Skeletal muscle tissue (tissue), 4 donors: ENCODE results near the gene CEP44. TPM values are rescaled to one million over a fixed set of nuclear protein-coding genes. Genes with fewer than 3 reads are reported as not detected.
A peak's percentile ranks its signal among the peaks of the same experiment; 100 is the strongest.

Experiments
- H3K27ac ChIP-seq: one replicate; pipeline ENCODE4 v1.7.0; 2013; ENCODE audit warnings: mild to moderate bottlenecking, low read depth, low read length, inconsistent platforms
- H3K27me3 ChIP-seq, 3 donors: one replicate each; pipeline ENCODE4 v1.7.0; 2013; ENCODE audit warnings: low read length in 3 of 3; ENCODE audit not compliant: control insufficient read depth in 3 of 3, insufficient read depth in 3 of 3
- H3K36me3 ChIP-seq, 3 donors: one replicate each; pipeline ENCODE4 v1.7.0; 2013; ENCODE audit warnings: low read length in 3 of 3; ENCODE audit not compliant: control insufficient read depth in 3 of 3, insufficient read depth in 3 of 3
- H3K4me1 ChIP-seq, 3 donors: one replicate each; pipeline ENCODE4 v1.7.0; 2013; ENCODE audit warnings: low read length in 3 of 3, mild to moderate bottlenecking in 3 of 3; ENCODE audit not compliant: control insufficient read depth in 3 of 3, insufficient read depth in 3 of 3
- H3K4me3 ChIP-seq, 3 donors: one replicate each; pipeline ENCODE4 v1.7.0; 2013; ENCODE audit warnings: low read length in 3 of 3
- H3K9ac ChIP-seq, 3 donors: one replicate each; pipeline ENCODE4 v1.7.0; 2013; ENCODE audit warnings: low read length in 3 of 3, mild to moderate bottlenecking in 3 of 3, moderate library complexity in 2 of 3, low read depth in 1 of 3
- H3K9me3 ChIP-seq, 3 donors: one replicate each; pipeline ENCODE4 v1.7.0; 2013; ENCODE audit warnings: low read length in 3 of 3; ENCODE audit not compliant: control insufficient read depth in 3 of 3
- total RNA-seq: library from RNA; depleted of rRNA; stranded (reverse); fragments of >200 nt; gene quantifications from one replicate; pipeline ENCODE4 v1.2.3, GENCODE V29; 2014
- donor health status: Osteomylitis.

The CEP44 gene
- total RNA-seq, 1 donor from 2014 or later, result 17.7 TPM

DNA sequence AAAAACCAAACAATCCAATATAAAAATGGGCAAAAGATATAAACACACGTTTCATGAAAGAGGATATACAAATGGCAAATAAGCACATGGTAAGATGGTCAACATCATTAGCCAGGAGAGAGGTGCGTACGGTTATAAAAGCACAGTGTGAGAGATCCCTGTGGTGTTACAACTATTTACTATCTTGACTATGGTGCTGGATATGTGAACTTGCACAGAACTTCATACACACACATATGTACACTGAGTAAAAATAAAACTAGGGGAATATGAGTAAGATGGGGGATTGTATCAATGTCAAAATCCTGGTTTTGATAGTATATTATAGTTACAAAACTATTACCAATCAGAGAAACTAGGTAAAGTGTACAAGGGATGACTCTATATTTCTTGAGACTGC, 8.6 kb upstream of the CEP44 start:
- Histone ChIP-seq H3K27ac (no peak overlapping the region), H3K9me3 (no peaks in the 10 kb centered on the region), H3K27me3 (no peaks in the 10 kb centered on the region), H3K9ac (no peak overlapping the region), H3K36me3 (no peaks in the 10 kb centered on the region), H3K4me3 (no peak overlapping the region), H3K4me1 (no peaks in the 10 kb centered on the region)

- H3K9me3 ChIP-seq, result no peaks in the 10 kb centered on the region
- no peak overlapping the region for H3K27ac ChIP-seq
- no peak overlapping the region for H3K9ac ChIP-seq
- H3K4me1 ChIP-seq, result peaks cover 4 to 11% (median 6%) of the 10 kb centered on the region in 3 donors
- H3K27me3 ChIP-seq, result no peaks in the 10 kb centered on the region
- no peaks in the 10 kb centered on the region for H3K36me3 ChIP-seq
- H3K4me3 ChIP-seq, result no peak overlapping the region
Measured at GRCh38 chr4:174277433-174277832, 6.3 kb upstream of the CEP44 start.

DNA sequence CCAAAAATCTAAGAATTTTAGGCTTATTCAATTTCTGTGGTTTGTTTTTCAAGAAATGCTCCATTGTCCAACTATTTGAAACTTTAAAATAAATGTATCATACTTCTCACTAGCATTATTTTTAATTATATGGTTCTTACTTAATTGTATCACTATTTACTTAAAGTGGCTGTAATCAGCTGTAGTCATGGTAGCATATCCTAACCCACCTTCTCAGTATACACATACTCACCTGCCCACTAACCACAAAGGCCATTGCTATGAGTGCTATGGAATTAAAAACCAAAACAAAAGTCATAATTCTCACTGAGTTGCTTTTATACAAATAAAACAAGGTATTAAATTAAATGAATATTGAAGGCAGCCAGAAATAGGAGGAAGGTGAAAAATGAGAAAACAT, 5.2 kb upstream of the CEP44 start:
- peaks cover 4 to 12% (median 6%) of the 10 kb centered on the region in 3 donors for H3K4me1 ChIP-seq
- no peaks in the 10 kb centered on the region for H3K9me3 ChIP-seq
- H3K27me3 ChIP-seq, result no peaks in the 10 kb centered on the region
- no peaks in the 10 kb centered on the region for H3K36me3 ChIP-seq
- H3K9ac ChIP-seq, result no peak overlapping the region
- no peak overlapping the region for H3K4me3 ChIP-seq
- H3K27ac ChIP-seq, result no peak overlapping the region

DNA sequence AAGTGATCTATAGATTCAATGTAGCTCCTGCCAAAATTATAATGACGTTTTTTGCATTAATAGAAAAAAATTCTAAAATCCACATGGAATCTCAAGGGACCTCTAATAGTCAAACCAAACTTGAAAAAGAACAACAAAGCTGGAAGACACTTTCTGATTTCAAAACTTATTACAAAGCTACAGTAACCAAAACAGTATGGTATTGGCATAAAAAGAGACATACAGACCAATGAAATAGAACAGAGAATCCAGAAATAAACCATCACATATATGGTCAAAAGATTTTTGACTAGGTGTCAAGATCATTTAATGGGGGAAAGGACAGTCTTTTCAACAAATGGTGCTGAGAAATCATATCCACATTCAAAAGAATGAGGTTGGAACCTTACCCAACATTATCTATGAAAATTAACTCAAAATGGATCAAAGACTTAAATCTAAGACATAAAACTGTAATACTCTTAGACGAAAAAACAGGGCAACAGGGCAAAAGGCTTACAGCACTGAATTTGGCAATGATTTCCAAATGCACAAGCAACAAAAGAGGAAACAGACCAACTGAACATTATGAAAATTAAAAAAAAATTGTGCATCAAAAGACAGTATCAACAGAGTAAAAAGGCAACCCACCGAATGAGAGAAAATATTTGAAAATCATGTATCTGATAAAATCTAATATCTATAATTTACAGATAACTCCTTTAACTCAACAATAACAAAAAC, 4.1 kb upstream of the CEP44 start:
- no peak overlapping the region for H3K27ac ChIP-seq
- H3K36me3 ChIP-seq, result no peaks in the 10 kb centered on the region
- no peaks in the 10 kb centered on the region for H3K9me3 ChIP-seq
- H3K4me3 ChIP-seq, result no peak overlapping the region
- no peaks in the 10 kb centered on the region for H3K27me3 ChIP-seq
- H3K4me1 ChIP-seq, result peaks cover 5 to 16% (median 6%) of the 10 kb centered on the region in 3 donors
- H3K9ac ChIP-seq, result no peak overlapping the region

DNA sequence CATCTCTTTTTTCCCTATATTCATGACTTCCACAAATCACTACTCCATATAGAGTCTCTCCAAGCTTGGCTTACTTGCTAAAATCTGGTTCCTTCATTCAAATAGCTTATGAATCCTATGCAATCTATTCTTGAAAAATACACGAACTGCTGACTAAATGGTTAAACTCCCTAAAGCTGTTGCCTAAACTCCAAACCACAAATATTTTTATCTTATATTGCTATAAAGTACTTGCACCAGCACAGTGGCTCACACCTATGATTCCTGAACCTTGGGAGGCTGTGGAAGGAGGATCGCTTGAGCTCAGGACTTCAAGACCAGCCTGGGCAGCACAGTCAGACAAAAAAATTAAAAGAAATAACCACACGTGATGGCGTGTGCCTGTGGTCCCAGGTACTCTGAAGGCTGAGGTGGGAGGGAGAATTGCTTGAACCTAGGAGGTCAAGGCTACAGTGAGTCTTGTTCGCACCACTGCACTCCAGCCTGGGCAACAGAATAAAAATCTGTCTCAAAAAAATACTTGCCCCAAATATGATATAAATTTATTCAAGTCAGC, 2.5 kb upstream of the CEP44 start:
- Histone ChIP-seq H3K9me3 (no peaks in the 10 kb centered on the region), H3K27me3 (no peaks in the 10 kb centered on the region), H3K4me1 (peaks cover 10 to 25% (median 20%) of the 10 kb centered on the region in 3 donors), H3K4me3 (no peak overlapping the region), H3K27ac (no peak overlapping the region), H3K9ac (no peak overlapping the region), H3K36me3 (no peaks in the 10 kb centered on the region)

- Histone ChIP-seq H3K36me3 (no peaks in the 10 kb centered on the region), H3K4me1 (peaks cover 10 to 25% (median 20%) of the 10 kb centered on the region in 3 donors), H3K9me3 (no peaks in the 10 kb centered on the region), H3K27me3 (no peaks in the 10 kb centered on the region), H3K27ac (no peak overlapping the region), H3K4me3 (peak overlapping the region in 1 of 3 donors; percentile 46), H3K9ac (no peak overlapping the region)
Measured at GRCh38 chr4:174281901-174282300, 1.8 kb upstream of the CEP44 start.

GRCh38 chr4:174282836-174283506, 740 bp upstream of the CEP44 start:
- Histone ChIP-seq H3K9me3 (no peaks in the 10 kb centered on the region), H3K27ac (peak overlapping the region; percentile 96), H3K4me3 (peak overlapping the region; percentile 91 to 95 (median 91)), H3K9ac (peak overlapping the region; percentile 96 to 99 (median 96)), H3K4me1 (peaks cover 10 to 25% (median 20%) of the 10 kb centered on the region in 3 donors), H3K36me3 (no peaks in the 10 kb centered on the region), H3K27me3 (no peaks in the 10 kb centered on the region)

DNA sequence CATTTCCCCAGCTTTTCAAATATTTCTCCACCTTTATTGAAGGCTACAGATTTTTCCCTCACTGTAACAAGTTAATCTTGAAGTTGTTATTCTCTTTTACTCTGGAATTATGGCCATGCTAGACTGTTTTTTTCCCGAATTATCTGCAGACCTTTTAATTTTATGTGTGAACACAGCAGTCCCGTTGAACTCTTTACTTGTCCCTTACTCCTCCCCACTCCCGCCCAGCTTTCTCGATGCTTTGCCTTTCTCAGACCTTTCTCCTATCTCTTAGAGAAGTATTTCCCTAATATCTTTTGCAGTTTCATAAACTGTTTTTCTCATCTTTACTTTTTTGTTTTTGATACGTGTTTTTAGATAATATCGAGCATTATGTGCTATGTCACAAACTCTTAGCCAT, 776 bp downstream of the CEP44 start:
- H3K9me3 ChIP-seq, result no peaks in the 10 kb centered on the region
- H3K36me3 ChIP-seq, result no peaks in the 10 kb centered on the region
- H3K27me3 ChIP-seq, result no peaks in the 10 kb centered on the region
- H3K4me1 ChIP-seq, result peaks cover 10 to 25% (median 20%) of the 10 kb centered on the region in 3 donors
- peak overlapping the region; percentile 96 to 99 (median 96) for H3K9ac ChIP-seq
- peak overlapping the region; percentile 96 for H3K27ac ChIP-seq
- peak overlapping the region; percentile 91 to 95 (median 91) for H3K4me3 ChIP-seq

GRCh38 chr4:174286870-174287269, 3.2 kb downstream of the CEP44 start:
- Histone ChIP-seq H3K4me1 (peaks cover 6 to 19% (median 16%) of the 10 kb centered on the region in 3 donors), H3K27ac (no peak overlapping the region), H3K27me3 (no peaks in the 10 kb centered on the region), H3K9me3 (no peaks in the 10 kb centered on the region), H3K4me3 (no peak overlapping the region), H3K9ac (no peak overlapping the region), H3K36me3 (no peaks in the 10 kb centered on the region)

DNA sequence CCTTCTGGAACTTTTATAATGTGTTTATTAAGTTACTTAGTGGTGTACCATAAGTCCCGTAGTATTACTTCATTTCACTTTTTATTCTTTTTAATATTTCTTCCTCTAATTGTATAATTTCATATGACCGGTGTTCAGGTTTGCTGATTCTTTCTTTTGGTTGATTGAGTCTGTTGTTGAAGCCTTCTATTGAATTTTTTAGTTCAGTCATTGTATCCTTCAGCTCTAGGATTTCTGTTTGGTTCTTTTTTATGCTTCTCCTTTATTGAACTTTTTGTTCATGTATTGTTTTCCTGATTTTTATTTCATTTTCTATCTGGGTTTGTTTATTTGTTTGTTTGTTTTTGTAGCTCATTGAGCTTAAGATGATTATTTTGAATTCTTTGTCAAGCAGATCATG, 8.8 kb downstream of the CEP44 start:
- no peak overlapping the region for H3K9ac ChIP-seq

More for the DNA sequence above, 8.8 kb downstream of the CEP44 start:
- Histone ChIP-seq H3K36me3 (peaks cover 3 to 6% (median 3%) of the 10 kb centered on the region in 3 donors), H3K27ac (no peak overlapping the region), H3K27me3 (no peaks in the 10 kb centered on the region), H3K9me3 (peaks cover 0 to 6% (median 4%) of the 10 kb centered on the region in 3 donors), H3K4me3 (no peak overlapping the region), H3K4me1 (no peaks in the 10 kb centered on the region)
